GM13977 (cell line): ENCODE measurements around the gene UQCR11.

Experiments used
- DNase-seq: peaks from one replicate; pipeline ENCODE4 v3.0.0; 2012; ENCODE audit warnings: low spot score
- CTCF ChIP-seq: IDR thresholded peaks from 2 replicates; pipeline ENCODE4 v1.5.1; 2012; ENCODE audit warnings: mild to moderate bottlenecking, control low read depth; ENCODE audit not compliant: insufficient read depth; ENCODE audit errors: extremely low read depth, missing control alignments
- in situ Hi-C: fragments of 300-500 bp; cut with MboI; formaldehyde crosslinking; loops from one replicate; pipeline ENCODE4 v1.12.0; 2022; ENCODE audit warnings: low sequenced_read_pairs, low pct_unique_long_range_greater_than_20kb, mixed read lengths, inconsistent platforms; ENCODE audit not compliant: unreplicated experiment

The UQCR11 gene

GRCh38 chr19:1605236-1606137 is at the start of gene UQCR11:
Gene UQCR11, minus strand, starts transcription at chr19:1605462. Its CDS starts 53 bp downstream, at chr19:1605409.
- in situ Hi-C loops, result no loop called here
- peak; percentile 99 for DNase-seq
- TF ChIP-seq CTCF, result peak; percentile 52

GRCh38 chr19:1654178-1654792 is 49.0 kb upstream of the UQCR11 start:
- no peak for TF ChIP-seq CTCF
- no peak for DNase-seq
- in situ Hi-C loops, result no loop called here

- TF ChIP-seq CTCF, result no peak
- no peak for DNase-seq
- in situ Hi-C loops, result no loop called here
Measured at GRCh38 chr19:1653300-1653628, 48.0 kb upstream of the UQCR11 start.

GRCh38 chr19:1652471-1653299 is 47.4 kb upstream of the UQCR11 start, which contains the start of gene TCF3:
Gene TCF3, minus strand, starts transcription at chr19:1652615. Its CDS starts 2,367 bp downstream, at chr19:1650248.
- in situ Hi-C loops, result no loop called here

GRCh38 chr19:1651568-1652291 is 46.5 kb upstream of the UQCR11 start:
- DNase-seq, result no peak
- in situ Hi-C loops, result no loop called here
- TF ChIP-seq CTCF, result no peak

More at GRCh38 chr19:1652471-1653299, 47.4 kb upstream of the UQCR11 start, which contains the start of gene TCF3:
- TF ChIP-seq CTCF, result no peak
- DNase-seq, result peak; percentile 100
